DOHH2 (cell line): ENCODE data around the gene ADAMTS8.

ENCODE experiments used
- H3F3A ChIP-seq: fragments of 200-600 bp; sonication (generic), shearing (Covaris generic); 2 replicates; pipeline ENCODE4 v1.6.0; 2016; ENCODE audit warnings: antibody characterized with exemption, mild to moderate bottlenecking; ENCODE audit not compliant: control insufficient read depth, insufficient read depth
- H3K27ac ChIP-seq: fragments of 200-600 bp; sonication (generic); 2 replicates; pipeline ENCODE4 v1.5.1; 2014; ENCODE audit warnings: low read depth, mild to moderate bottlenecking, low read length, moderate library complexity
- H3K27me3 ChIP-seq: fragments of 200-600 bp; sonication (generic); 2 replicates; pipeline ENCODE4 v1.6.1; 2014; ENCODE audit warnings: mild to moderate bottlenecking, low read length, mixed read lengths; ENCODE audit not compliant: control insufficient read depth
- H3K36me3 ChIP-seq: fragments of 200-600 bp; sonication (generic); 2 replicates; pipeline ENCODE4 v1.6.1; 2014; ENCODE audit warnings: mild to moderate bottlenecking, low read length, moderate library complexity, mixed read lengths; ENCODE audit not compliant: control insufficient read depth
- H3K4me1 ChIP-seq: fragments of 200-600 bp; sonication (generic); 2 replicates; pipeline ENCODE4 v1.6.1; 2014; ENCODE audit warnings: mild to moderate bottlenecking, low read length, mixed read lengths; ENCODE audit not compliant: control insufficient read depth
- H3K4me2 ChIP-seq: fragments of 200-600 bp; sonication (generic); 2 replicates; pipeline ENCODE4 v1.6.0; 2014; ENCODE audit warnings: mild to moderate bottlenecking, low read length, moderate library complexity
- H3K4me3 ChIP-seq: fragments of 200-600 bp; sonication (generic); 2 replicates; pipeline ENCODE4 v1.5.1; 2014; ENCODE audit warnings: mild to moderate bottlenecking, low read length, mixed read lengths
- H3K79me2 ChIP-seq: fragments of 200-600 bp; sonication (generic); 2 replicates; pipeline ENCODE4 v1.6.1; 2014; ENCODE audit warnings: mild to moderate bottlenecking, low read length, mixed read lengths; ENCODE audit not compliant: control insufficient read depth
- H3K9me2 ChIP-seq: fragments of 200-600 bp; sonication (generic); replicated peaks from 2 replicates; pipeline ENCODE4 v1.6.1; 2014; ENCODE audit warnings: mild to moderate bottlenecking, low read length, mixed read lengths; ENCODE audit not compliant: control insufficient read depth
- H3K9me3 ChIP-seq: fragments of 200-600 bp; sonication (generic); 2 replicates; pipeline ENCODE4 v1.6.1; 2014; ENCODE audit warnings: antibody characterized with exemption, low read length, mixed read lengths; ENCODE audit not compliant: control insufficient read depth, insufficient read depth
- H4K20me1 ChIP-seq: fragments of 200-600 bp; sonication (generic); 2 replicates; pipeline ENCODE4 v1.6.0; 2014; ENCODE audit warnings: low read depth, mild to moderate bottlenecking, antibody characterized with exemption, low read length, moderate library complexity; ENCODE audit not compliant: control insufficient read depth, insufficient read depth
- EZH2phosphoT487 ChIP-seq: fragments of 200-600 bp; sonication (generic); IDR thresholded peaks from 2 replicates; pipeline ENCODE4 v1.6.1; 2017; ENCODE audit warnings: borderline replicate concordance, mild to moderate bottlenecking, antibody characterized with exemption, low read length, moderate library complexity, mixed read lengths
- TF ChIP-seq, protein P1 (sequence below): fragments of 200-600 bp; sonication (generic); IDR thresholded peaks from one replicate; pipeline ENCODE4 v1.5.1; 2014; ENCODE audit warnings: antibody characterized with exemption, mild to moderate bottlenecking, low read depth, low read length; ENCODE audit not compliant: poor library complexity, severe bottlenecking

Gene ADAMTS8

DNA sequence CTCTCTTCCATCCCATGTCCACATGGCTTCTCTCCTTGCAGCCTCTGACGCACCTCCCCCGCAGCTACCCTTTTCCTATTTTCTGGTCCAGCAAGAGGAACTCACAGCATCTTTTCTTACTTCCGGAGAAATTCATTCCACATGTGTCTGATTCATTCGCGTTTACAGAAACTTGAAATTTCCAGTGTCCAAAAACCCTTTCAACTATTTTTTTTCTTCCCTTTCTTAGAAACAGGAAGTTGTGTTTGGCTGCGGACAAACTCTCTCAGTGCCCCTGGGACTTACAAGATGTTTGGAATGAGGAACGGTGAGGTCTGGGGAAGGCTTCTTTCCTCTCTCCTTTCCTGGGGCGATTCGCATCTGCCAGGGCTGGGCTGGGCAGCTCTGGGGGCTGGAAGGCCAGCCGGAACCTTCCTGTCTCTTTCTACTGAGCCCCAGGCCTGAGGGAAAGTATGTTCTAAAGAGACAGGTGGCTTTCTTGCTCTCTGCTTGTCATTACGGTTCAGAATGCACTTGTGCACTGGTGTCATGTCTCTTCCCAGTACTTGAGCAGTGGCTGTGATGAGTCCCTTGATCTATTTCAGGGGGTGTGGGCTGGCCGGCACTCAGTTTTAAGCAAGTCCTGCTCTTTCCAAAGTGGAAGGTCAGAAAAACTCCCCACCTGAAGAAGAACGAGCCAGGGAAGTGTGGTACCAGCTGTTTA, 27.5 kb downstream of the ADAMTS8 start:
- Histone ChIP-seq H3K9me3 (no peaks in the 10 kb centered on the region), H3K9me2 (no peaks in the 10 kb centered on the region), H3K79me2 (no peaks in the 10 kb centered on the region), H3K36me3 (no peaks in the 10 kb centered on the region), H3F3A (no peaks in the 10 kb centered on the region), H3K4me1 (peaks cover 7% of the 10 kb centered on the region; the same call in 1 of the 2 replicates), H3K27ac (no peak overlapping the region), H3K27me3 (peaks cover 7% of the 10 kb centered on the region), H4K20me1 (no peaks in the 10 kb centered on the region), H3K4me2 (no peak overlapping the region), H3K4me3 (no peak overlapping the region)
- no peak for TF ChIP-seq EZH2phosphoT487
- TF ChIP-seq, protein P1, sequence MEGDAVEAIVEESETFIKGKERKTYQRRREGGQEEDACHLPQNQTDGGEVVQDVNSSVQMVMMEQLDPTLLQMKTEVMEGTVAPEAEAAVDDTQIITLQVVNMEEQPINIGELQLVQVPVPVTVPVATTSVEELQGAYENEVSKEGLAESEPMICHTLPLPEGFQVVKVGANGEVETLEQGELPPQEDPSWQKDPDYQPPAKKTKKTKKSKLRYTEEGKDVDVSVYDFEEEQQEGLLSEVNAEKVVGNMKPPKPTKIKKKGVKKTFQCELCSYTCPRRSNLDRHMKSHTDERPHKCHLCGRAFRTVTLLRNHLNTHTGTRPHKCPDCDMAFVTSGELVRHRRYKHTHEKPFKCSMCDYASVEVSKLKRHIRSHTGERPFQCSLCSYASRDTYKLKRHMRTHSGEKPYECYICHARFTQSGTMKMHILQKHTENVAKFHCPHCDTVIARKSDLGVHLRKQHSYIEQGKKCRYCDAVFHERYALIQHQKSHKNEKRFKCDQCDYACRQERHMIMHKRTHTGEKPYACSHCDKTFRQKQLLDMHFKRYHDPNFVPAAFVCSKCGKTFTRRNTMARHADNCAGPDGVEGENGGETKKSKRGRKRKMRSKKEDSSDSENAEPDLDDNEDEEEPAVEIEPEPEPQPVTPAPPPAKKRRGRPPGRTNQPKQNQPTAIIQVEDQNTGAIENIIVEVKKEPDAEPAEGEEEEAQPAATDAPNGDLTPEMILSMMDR: no peak

DNA sequence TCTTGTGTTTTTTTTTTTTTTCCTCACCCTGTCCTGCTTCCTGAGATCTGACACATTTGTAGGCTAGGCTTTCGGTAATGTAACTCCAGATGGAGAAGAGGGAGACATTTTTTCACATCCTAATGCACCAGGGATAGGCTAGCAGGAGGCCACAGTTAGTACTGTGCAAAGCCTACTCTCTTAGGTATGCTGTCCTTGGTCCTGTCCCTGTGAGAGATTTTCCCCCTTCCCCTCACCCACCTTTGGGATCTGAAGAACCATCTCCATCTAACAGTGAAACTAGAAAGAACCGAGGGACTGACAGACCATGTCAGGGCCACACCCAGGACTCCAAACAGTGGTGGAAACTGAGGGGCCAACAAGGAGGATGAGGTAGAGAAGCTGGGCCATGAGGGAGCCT, 29.2 kb downstream of the ADAMTS8 start:
- H4K20me1 ChIP-seq: no peaks in the 10 kb centered on the region
- no peak for TF ChIP-seq EZH2phosphoT487
- TF ChIP-seq, protein P1: no peak
- no peaks in the 10 kb centered on the region for H3F3A ChIP-seq
- no peaks in the 10 kb centered on the region for H3K36me3 ChIP-seq
- H3K27me3 ChIP-seq: peaks cover 7% of the 10 kb centered on the region
- H3K4me1 ChIP-seq: peaks cover 7% of the 10 kb centered on the region; the same call in 1 of the 2 replicates
- no peak overlapping the region for H3K4me3 ChIP-seq
- no peaks in the 10 kb centered on the region for H3K9me2 ChIP-seq
- H3K4me2 ChIP-seq: no peak overlapping the region
- no peaks in the 10 kb centered on the region for H3K79me2 ChIP-seq
- H3K9me3 ChIP-seq: no peaks in the 10 kb centered on the region
- H3K27ac ChIP-seq: no peak overlapping the region

DNA sequence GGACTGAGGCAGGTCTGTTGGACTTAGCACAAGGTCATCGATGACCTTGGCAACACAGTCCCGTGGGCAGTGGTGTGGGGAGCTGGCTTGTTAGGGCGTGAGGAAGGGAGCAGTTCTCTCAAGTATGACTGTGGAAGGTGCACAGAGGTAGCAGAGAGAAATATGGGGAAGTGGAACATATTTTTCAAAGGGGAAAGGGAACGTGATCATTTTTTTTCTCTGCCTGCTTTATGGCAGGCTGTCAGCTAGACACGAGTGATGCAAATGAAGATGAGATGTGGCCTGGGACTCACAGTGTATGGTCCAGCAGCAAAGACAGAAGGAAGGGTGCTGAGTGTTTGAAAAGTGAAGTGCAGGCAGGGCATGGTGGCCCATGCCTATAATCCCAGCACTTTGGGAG, 30.6 kb downstream of the ADAMTS8 start:
- Histone ChIP-seq H4K20me1 (no peaks in the 10 kb centered on the region), H3K9me2 (no peaks in the 10 kb centered on the region), H3K27me3 (peaks cover 7% of the 10 kb centered on the region), H3K4me2 (no peak overlapping the region), H3K9me3 (no peaks in the 10 kb centered on the region), H3K4me1 (peaks cover 7% of the 10 kb centered on the region; the same call in 1 of the 2 replicates), H3K27ac (no peak overlapping the region), H3F3A (no peaks in the 10 kb centered on the region), H3K79me2 (no peaks in the 10 kb centered on the region), H3K4me3 (no peak overlapping the region), H3K36me3 (no peaks in the 10 kb centered on the region)
- TF ChIP-seq, protein P1: no peak
- no peak for TF ChIP-seq EZH2phosphoT487
